Measurements from ENCODE around the gene PLB1. TPM values are rescaled to one million over a fixed set of nuclear protein-coding genes. Genes with fewer than 3 reads are reported as not detected.

PLB1 gene
- total and polyA plus RNA-seq, 5 experiments from 2014 or later, result 0.29 to 0.34 (median 0.34) TPM; not detected in 2

- H3K27me3 Mint-ChIP-seq, result no peaks in the 10 kb centered on the region
- peaks cover 1 to 21% (median 6%) of the 10 kb centered on the region in 4 donors for H3K4me1 Mint-ChIP-seq
- DNase-seq, result peak; percentile 42 to 86 (median 73)
- peak; percentile 95 to 96 for ATAC-seq
- H3K27ac Mint-ChIP-seq, result peak overlapping the region in 3 of 10 donors; percentile 18 to 82 (median 44)
- POLR2A ChIA-PET, result interaction anchor here (1.2 kb wide), 2 partner anchors 42 to 60 kb away, joined by 4 read pairs; partner anchors contain the start of gene FOSL2
- no peak overlapping the region for H3K4me3 Mint-ChIP-seq
- no peaks in the 10 kb centered on the region for H3K36me3 Mint-ChIP-seq
- H3K9me3 Mint-ChIP-seq, result peaks cover 0 to 1% (median 0%) of the 10 kb centered on the region in 9 donors
These were observed 43.3 kb upstream of the PLB1 start for GRCh38 chr2:28452534-28453081.

- H3K9me3 Mint-ChIP-seq, result peaks cover 0 to 1% (median 0%) of the 10 kb centered on the region in 9 donors
- POLR2A ChIA-PET, result interaction anchor here (1.2 kb wide), 1 partner anchor 61 kb away, joined by 4 read pairs; the partner anchor contains the start of gene FOSL2
- H3K27me3 Mint-ChIP-seq, result no peaks in the 10 kb centered on the region
- no peaks in the 10 kb centered on the region for H3K36me3 Mint-ChIP-seq
- ATAC-seq (no peak), DNase-seq (no peak)
- no peak overlapping the region for H3K27ac Mint-ChIP-seq
- H3K4me3 Mint-ChIP-seq, result no peak overlapping the region
- peaks cover 0 to 16% (median 5%) of the 10 kb centered on the region in 4 donors for H3K4me1 Mint-ChIP-seq
These were observed 42.5 kb upstream of the PLB1 start for GRCh38 chr2:28453396-28453795.

GRCh38 chr2:28454016-28454930, 41.6 kb upstream of the PLB1 start:
- no peak overlapping the region for H3K27ac Mint-ChIP-seq

GRCh38 chr2:28457237-28457636, 38.6 kb upstream of the PLB1 start:
- peaks cover 0 to 8% (median 0%) of the 10 kb centered on the region in 5 donors for H3K27me3 Mint-ChIP-seq
- peaks cover 0 to 14% (median 5%) of the 10 kb centered on the region in 4 donors for H3K4me1 Mint-ChIP-seq
- ATAC-seq (no peak), DNase-seq (no peak)
- H3K27ac Mint-ChIP-seq, result no peak overlapping the region
- POLR2A ChIA-PET, result no interaction called here
- peaks cover 0 to 7% (median 4%) of the 10 kb centered on the region in 9 donors for H3K9me3 Mint-ChIP-seq
- H3K4me3 Mint-ChIP-seq, result no peak overlapping the region
- H3K36me3 Mint-ChIP-seq, result peaks cover 0 to 4% (median 4%) of the 10 kb centered on the region in 3 donors

More at GRCh38 chr2:28454016-28454930, 41.6 kb upstream of the PLB1 start:
- ATAC-seq (no peak), DNase-seq (no peak)
- Mint-ChIP-seq H3K9me3 (peaks cover 0 to 1% (median 0%) of the 10 kb centered on the region in 9 donors), H3K36me3 (no peaks in the 10 kb centered on the region), H3K4me1 (peaks cover 0 to 12% (median 5%) of the 10 kb centered on the region in 4 donors), H3K4me3 (no peak overlapping the region), H3K27me3 (no peaks in the 10 kb centered on the region)
- POLR2A ChIA-PET, result no interaction called here

GRCh38 chr2:28461056-28461455, 34.8 kb upstream of the PLB1 start:
- ATAC-seq, result no peak
- peaks cover 4 to 8% (median 6%) of the 10 kb centered on the region in 4 donors for H3K4me1 Mint-ChIP-seq
- POLR2A ChIA-PET, result no interaction called here
- no peak overlapping the region for H3K4me3 Mint-ChIP-seq
- peaks cover 0 to 15% (median 15%) of the 10 kb centered on the region in 3 donors for H3K36me3 Mint-ChIP-seq
- DNase-seq, result no peak
- peak overlapping the region in 2 of 10 donors; percentile 0 for H3K27ac Mint-ChIP-seq
- H3K9me3 Mint-ChIP-seq, result peaks cover 0 to 21% (median 6%) of the 10 kb centered on the region in 9 donors
- H3K27me3 Mint-ChIP-seq, result peaks cover 0 to 14% (median 1%) of the 10 kb centered on the region in 5 donors

GRCh38 chr2:28462122-28462521, 33.7 kb upstream of the PLB1 start:
- Mint-ChIP-seq H3K4me3 (no peak overlapping the region), H3K27me3 (peaks cover 0 to 14% (median 1%) of the 10 kb centered on the region in 5 donors), H3K27ac (peak overlapping the region in 1 of 10 donors; percentile 40), H3K36me3 (peaks cover 0 to 15% (median 15%) of the 10 kb centered on the region in 3 donors), H3K9me3 (peaks cover 0 to 21% (median 6%) of the 10 kb centered on the region in 9 donors), H3K4me1 (peaks cover 4 to 8% (median 6%) of the 10 kb centered on the region in 4 donors)
- POLR2A ChIA-PET, result no interaction called here
- DNase-seq (no peak), ATAC-seq (no peak)

GRCh38 chr2:28463211-28463816, 32.5 kb upstream of the PLB1 start:
- Mint-ChIP-seq H3K36me3 (peaks cover 0 to 15% (median 15%) of the 10 kb centered on the region in 3 donors), H3K9me3 (peaks cover 0 to 21% (median 6%) of the 10 kb centered on the region in 9 donors), H3K4me1 (peaks cover 4 to 8% (median 6%) of the 10 kb centered on the region in 4 donors), H3K4me3 (no peak overlapping the region), H3K27ac (no peak overlapping the region), H3K27me3 (peaks cover 0 to 14% (median 1%) of the 10 kb centered on the region in 5 donors)
- POLR2A ChIA-PET, result no interaction called here
- ATAC-seq (no peak), DNase-seq (no peak)

- Mint-ChIP-seq H3K27me3 (peaks cover 0 to 14% (median 1%) of the 10 kb centered on the region in 5 donors), H3K9me3 (peaks cover 0 to 21% (median 6%) of the 10 kb centered on the region in 9 donors), H3K4me3 (no peak overlapping the region), H3K36me3 (peaks cover 0 to 15% (median 15%) of the 10 kb centered on the region in 3 donors), H3K27ac (no peak overlapping the region), H3K4me1 (peaks cover 4 to 8% (median 6%) of the 10 kb centered on the region in 4 donors)
- ATAC-seq, result no peak
- no peak for DNase-seq
- POLR2A ChIA-PET, result no interaction called here
These were observed 32.0 kb upstream of the PLB1 start for GRCh38 chr2:28463893-28464292.

- Mint-ChIP-seq H3K4me3 (no peak overlapping the region), H3K27me3 (peaks cover 0 to 14% (median 1%) of the 10 kb centered on the region in 5 donors), H3K9me3 (peaks cover 0 to 21% (median 6%) of the 10 kb centered on the region in 9 donors), H3K27ac (no peak overlapping the region), H3K36me3 (peaks cover 0 to 15% (median 15%) of the 10 kb centered on the region in 3 donors), H3K4me1 (peaks cover 9 to 22% (median 12%) of the 10 kb centered on the region in 4 donors)
- DNase-seq, result no peak
- POLR2A ChIA-PET, result no interaction called here
- no peak for ATAC-seq
These were observed 30.5 kb upstream of the PLB1 start for GRCh38 chr2:28465148-28465885.

- POLR2A ChIA-PET, result no interaction called here
- Mint-ChIP-seq H3K27ac (peak overlapping the region in 1 of 10 donors; percentile 89), H3K4me1 (peaks cover 13 to 29% (median 16%) of the 10 kb centered on the region in 4 donors), H3K4me3 (peak overlapping the region in 1 of 10 donors; percentile 39), H3K36me3 (peaks cover 0 to 2% (median 0%) of the 10 kb centered on the region in 3 donors), H3K9me3 (peaks cover 0 to 3% (median 0%) of the 10 kb centered on the region in 9 donors), H3K27me3 (no peaks in the 10 kb centered on the region)
- no peak for DNase-seq
- ATAC-seq, result no peak
These were observed 26.6 kb upstream of the PLB1 start for GRCh38 chr2:28469304-28469703.

- POLR2A ChIA-PET, result no interaction called here
- Mint-ChIP-seq H3K4me3 (no peak overlapping the region), H3K27me3 (no peaks in the 10 kb centered on the region), H3K9me3 (peaks cover 0 to 3% (median 0%) of the 10 kb centered on the region in 9 donors), H3K4me1 (peaks cover 13 to 29% (median 16%) of the 10 kb centered on the region in 4 donors), H3K27ac (peak overlapping the region in 2 of 10 donors; percentile 66 to 89), H3K36me3 (peaks cover 0 to 2% (median 0%) of the 10 kb centered on the region in 3 donors)
- DNase-seq (no peak), ATAC-seq (no peak)
These were observed 25.8 kb upstream of the PLB1 start for GRCh38 chr2:28469947-28470535.
